ENCODE results near the gene P2RX6.

DNA sequence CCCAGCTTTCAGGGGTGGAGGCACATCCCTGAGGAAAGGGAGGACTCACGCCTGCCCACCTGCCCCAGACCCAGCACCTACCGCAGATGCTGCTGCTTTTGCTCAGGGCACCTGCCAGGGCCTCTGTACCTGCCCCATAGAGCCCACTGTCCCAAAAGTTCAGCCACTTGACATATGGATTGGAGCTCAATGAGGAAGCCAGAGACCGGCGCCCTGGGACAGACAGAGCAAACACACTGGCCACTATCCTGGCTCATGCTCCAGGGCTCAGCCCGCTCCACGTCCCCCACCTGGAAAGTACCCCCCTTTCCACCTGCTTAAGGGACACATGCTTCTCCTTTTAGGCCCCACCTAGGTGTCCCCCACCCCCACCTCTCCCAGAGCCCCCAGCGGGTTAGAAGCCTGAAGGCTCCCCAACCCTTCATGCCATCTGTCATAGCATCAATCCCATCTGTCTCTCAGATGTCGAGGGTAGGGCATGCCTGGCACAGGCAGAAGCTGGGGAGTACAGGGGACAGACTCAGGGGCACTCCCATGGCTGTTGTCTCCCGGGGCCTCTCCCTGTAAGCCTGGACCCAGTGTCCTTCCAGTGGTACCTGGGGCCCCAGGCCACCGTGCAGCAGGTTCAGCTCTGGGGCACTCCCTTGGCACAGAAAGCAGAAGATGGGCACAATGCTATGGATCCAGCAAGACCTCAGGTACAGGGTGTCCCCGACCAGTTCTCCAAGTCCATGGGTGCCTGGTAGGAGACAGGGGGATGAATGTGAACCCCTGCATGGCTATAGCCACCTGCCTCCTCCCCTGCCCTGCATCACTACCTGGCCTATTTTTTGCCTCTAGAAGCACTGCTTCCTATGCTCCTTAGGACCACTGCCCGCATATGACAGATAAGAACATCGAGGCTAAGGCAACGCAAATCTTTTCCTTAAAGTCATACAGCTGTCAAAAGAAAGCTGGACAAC lies 2.2 kb upstream of the P2RX6 start:
- TF ChIP-seq EZH2phosphoT487 (IDR thresholded peaks at IDR 0.05; ENCODE audit: insufficient read depth, low read depth) (no peak), EZH2 (IDR thresholded peaks at IDR 0.05; ENCODE audit: insufficient read depth, poor library complexity, severe bottlenecking) (no peak)
